ENCODE measurements around the gene MEIS3. TPM values are rescaled to one million over a fixed set of nuclear protein-coding genes. Genes with fewer than 3 reads are reported as not detected.

MEIS3 gene
- total and polyA plus RNA-seq, 4 donors: 3.8 to 10.2 (median 7.9) TPM

- Histone ChIP-seq H3K4me1 (ENCODE audit: control insufficient read depth in 5 of 5, insufficient read depth in 5 of 5, low read length in 5 of 5) (peaks cover 0 to 1% (median 0%) of the 10 kb centered on the region in 5 donors), H3K27me3 (ENCODE audit: control insufficient read depth in 3 of 3, insufficient read depth in 3 of 3, low read length in 2 of 3) (peaks cover 3 to 11% (median 7%) of the 10 kb centered on the region in 3 donors), H3K9ac (ENCODE audit: insufficient read depth in 1 of 2, low read length in 2 of 2) (no peak overlapping the region), H3K27ac (ENCODE audit: low read depth in 1 of 2, low read length in 1 of 2) (no peak overlapping the region), H3K9me3 (ENCODE audit: control insufficient read depth in 4 of 4, insufficient read depth in 3 of 4, low read length in 3 of 4) (peaks cover 0 to 4% (median 0%) of the 10 kb centered on the region in 4 donors), H3K36me3 (ENCODE audit: control insufficient read depth in 4 of 4, insufficient read depth in 4 of 4, low read length in 4 of 4) (no peaks in the 10 kb centered on the region), H3K4me3 (no peak overlapping the region)
- DNase-seq (no peak), ATAC-seq (ENCODE audit: insufficient read depth, low FRiP score) (no peak)
- 31 to 34% methylated on average over 5 of the region's 5 CpGs for WGBS, 2 donors
- no peak for TF ChIP-seq CTCF (IDR thresholded peaks at IDR 0.05; ENCODE audit: control extremely low read depth, extremely low read depth)
Measured at GRCh38 chr19:47438793-47439220, 19.5 kb upstream of the MEIS3 start.

DNA sequence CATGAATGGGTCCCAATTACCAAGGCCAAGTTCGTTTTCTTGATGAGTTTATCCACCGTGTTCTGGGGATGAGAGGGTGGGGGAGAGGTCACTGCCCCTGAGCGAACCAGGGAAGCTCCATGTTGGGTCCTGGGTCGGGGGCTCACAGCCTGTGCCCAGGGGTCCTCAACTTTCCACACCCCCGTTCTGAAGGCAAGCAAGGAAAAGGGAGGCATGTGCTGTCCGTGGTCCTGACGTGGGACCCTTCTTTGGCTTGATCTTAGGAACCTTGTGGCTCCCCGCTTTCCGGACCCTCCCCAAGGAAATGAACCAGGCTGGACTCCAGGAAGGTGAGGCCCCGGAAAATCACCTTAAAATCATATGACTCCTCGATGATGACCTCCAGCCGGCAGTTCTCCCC, 18.2 kb upstream of the MEIS3 start:
- WGBS, 2 donors: 39 to 41% methylated on average over 12 of the region's 12 CpGs
- no peak for DNase-seq
- no peak for ATAC-seq (ENCODE audit: insufficient read depth, low FRiP score)
- no peaks in the 10 kb centered on the region for H3K4me1 ChIP-seq (ENCODE audit: control insufficient read depth in 5 of 5, insufficient read depth in 5 of 5, low read length in 5 of 5)
- no peak overlapping the region for H3K9ac ChIP-seq (ENCODE audit: insufficient read depth in 1 of 2, low read length in 2 of 2)
- no peak overlapping the region for H3K4me3 ChIP-seq
- peaks cover 2% of the 10 kb centered on the region in 3 donors for H3K27me3 ChIP-seq (ENCODE audit: control insufficient read depth in 3 of 3, insufficient read depth in 3 of 3, low read length in 2 of 3)
- no peak overlapping the region for H3K27ac ChIP-seq (ENCODE audit: low read depth in 1 of 2, low read length in 1 of 2)
- no peaks in the 10 kb centered on the region for H3K36me3 ChIP-seq (ENCODE audit: control insufficient read depth in 4 of 4, insufficient read depth in 4 of 4, low read length in 4 of 4)
- no peak for TF ChIP-seq CTCF (IDR thresholded peaks at IDR 0.05; ENCODE audit: control extremely low read depth, extremely low read depth)
- no peaks in the 10 kb centered on the region for H3K9me3 ChIP-seq (ENCODE audit: control insufficient read depth in 4 of 4, insufficient read depth in 3 of 4, low read length in 3 of 4)

GRCh38 chr19:47436712-47437401, 17.5 kb upstream of the MEIS3 start:
- H3K36me3 ChIP-seq (ENCODE audit: control insufficient read depth in 4 of 4, insufficient read depth in 4 of 4, low read length in 4 of 4): no peaks in the 10 kb centered on the region
- TF ChIP-seq CTCF (IDR thresholded peaks at IDR 0.05; ENCODE audit: control extremely low read depth, extremely low read depth): peak; percentile 85
- no peak overlapping the region for H3K4me3 ChIP-seq
- ATAC-seq (ENCODE audit: insufficient read depth, low FRiP score): peak; percentile 88
- H3K9ac ChIP-seq (ENCODE audit: insufficient read depth in 1 of 2, low read length in 2 of 2): no peak overlapping the region
- peaks cover 0 to 4% (median 4%) of the 10 kb centered on the region in 3 donors for H3K27me3 ChIP-seq (ENCODE audit: control insufficient read depth in 3 of 3, insufficient read depth in 3 of 3, low read length in 2 of 3)
- WGBS, 2 donors: 31 to 35% methylated on average over 17 of the region's 17 CpGs
- peak; percentile 58 to 67 (median 60) for DNase-seq
- H3K9me3 ChIP-seq (ENCODE audit: control insufficient read depth in 4 of 4, insufficient read depth in 3 of 4, low read length in 3 of 4): no peaks in the 10 kb centered on the region
- H3K27ac ChIP-seq (ENCODE audit: low read depth in 1 of 2, low read length in 1 of 2): no peak overlapping the region
- H3K4me1 ChIP-seq (ENCODE audit: control insufficient read depth in 5 of 5, insufficient read depth in 5 of 5, low read length in 5 of 5): no peaks in the 10 kb centered on the region
